H1 (cell line): ENCODE measurements around the gene CCDC171. TPM values are rescaled to one million over a fixed set of nuclear protein-coding genes. Genes with fewer than 3 reads are reported as not detected.

Experiments used
- CTCF ChIA-PET: fragments of 300-600 bp; sonication (Branson Sonifier 250); formaldehyde crosslinking; loops from one replicate; lab custom pipeline; 2021; ENCODE audit not compliant: partially characterized antibody; lab: Charles Lee
- POLR2A ChIA-PET: fragments of 300-600 bp; sonication (Branson Sonifier 250); formaldehyde crosslinking; loops from one replicate; lab custom pipeline; 2021; ENCODE audit warnings: inconsistent platforms; ENCODE audit not compliant: partially characterized antibody; lab: Charles Lee
- DNase-seq, 2 experiments: peaks; one replicate each; pipeline versions ENCODE4 v3.0.0 to v3.0.0-alpha.2; 2010 to 2022; ENCODE audit warnings: low spot score in 2 of 2, low read depth in 1 of 2, mixed read lengths in 1 of 2
- FAIRE-seq: peaks from 2 replicates; lab custom pipeline; 2011; peaks lifted over from hg19 to GRCh38; lab: Jason Lieb, UNC
- H2AFZ ChIP-seq: 2 replicates; pipeline ENCODE4 v1.8.1; 2012; ENCODE audit warnings: low read length, inconsistent platforms
- H2AK5ac ChIP-seq: 2 replicates; pipeline ENCODE4 v1.6.1; 2013; ENCODE audit warnings: low read depth, low read length
- H2BK120ac ChIP-seq: replicated peaks from 2 replicates; pipeline ENCODE3; 2013; ENCODE audit warnings: low read depth, low read length, inconsistent platforms
- H2BK12ac ChIP-seq: 2 replicates; pipeline ENCODE4 v1.6.1; 2013; ENCODE audit warnings: low read depth, low read length
- H2BK15ac ChIP-seq: 2 replicates; pipeline ENCODE4 v1.6.1; 2013; ENCODE audit warnings: low read length
- H2BK20ac ChIP-seq: 2 replicates; pipeline ENCODE4 v1.6.1; 2013; ENCODE audit warnings: low read length
- H2BK5ac ChIP-seq: 2 replicates; pipeline ENCODE4 v1.6.1; 2013; ENCODE audit warnings: low read depth, low read length
- H3K14ac ChIP-seq: 2 replicates; pipeline ENCODE4 v1.6.1; 2013; ENCODE audit warnings: inconsistent platforms; ENCODE audit not compliant: insufficient read length
- H3K18ac ChIP-seq: 2 replicates; pipeline ENCODE4 v1.6.1; 2013; ENCODE audit warnings: low read length; ENCODE audit errors: extremely low read depth
- H3K23ac ChIP-seq: 2 replicates; pipeline ENCODE4 v1.6.1; 2013; ENCODE audit warnings: inconsistent platforms; ENCODE audit not compliant: insufficient read length
- H3K23me2 ChIP-seq: 2 replicates; pipeline ENCODE4 v1.6.1; 2013; ENCODE audit warnings: low read depth, low read length
- H3K27ac ChIP-seq: 2 replicates; pipeline ENCODE4 v1.6.1; 2011; ENCODE audit warnings: low read depth, low read length, inconsistent platforms
- H3K27me3 ChIP-seq, 4 experiments: replicated peaks in 1 of 4; 1 replicate in 1 of 4; 2 replicates in 3 of 4; pipeline versions ENCODE4 v1.6.1 to v1.8.1; 2011 to 2013; ENCODE audit warnings: low read length in 3 of 4, mild to moderate bottlenecking in 3 of 4, inconsistent platforms in 2 of 4, mixed read lengths in 2 of 4, moderate library complexity in 1 of 4; ENCODE audit not compliant: control insufficient read depth in 3 of 4, insufficient read depth in 3 of 4; ENCODE audit errors: extremely low read depth in 1 of 4
- H3K36me3 ChIP-seq, 4 experiments: 2 replicates each; pipeline versions ENCODE4 v1.6.1 to v1.8.1; 2011 to 2013; ENCODE audit warnings: mild to moderate bottlenecking in 4 of 4, low read length in 3 of 4, moderate library complexity in 2 of 4, control low read depth in 1 of 4, inconsistent platforms in 1 of 4; ENCODE audit not compliant: insufficient read depth in 4 of 4, control insufficient read depth in 2 of 4
- H3K4ac ChIP-seq: replicated peaks from 2 replicates; pipeline ENCODE3; 2013; ENCODE audit warnings: low read length, low read depth, mixed read lengths, inconsistent platforms; ENCODE audit not compliant: insufficient read length
- H3K4me1 ChIP-seq, 4 experiments: replicated peaks in 1 of 4; 1 replicate in 1 of 4; 2 replicates in 3 of 4; pipeline versions ENCODE4 v1.6.1 to v1.8.1; 2011 to 2013; ENCODE audit warnings: low read length in 3 of 4, inconsistent platforms in 2 of 4, mixed read lengths in 1 of 4; ENCODE audit not compliant: insufficient read depth in 4 of 4, control insufficient read depth in 3 of 4
- H3K4me2 ChIP-seq, 2 experiments: 2 replicates each; pipeline versions ENCODE4 v1.6.1 to v1.8.1; 2011 to 2013; ENCODE audit warnings: low read depth in 2 of 2, low read length in 2 of 2, control low read depth in 1 of 2, inconsistent platforms in 1 of 2, mild to moderate bottlenecking in 1 of 2; ENCODE audit not compliant: insufficient read depth in 1 of 2
- H3K4me3 ChIP-seq, 4 experiments: fragments of 200-600, 300-600 bp in 1 of 4; sonication (generic), shearing (Covaris generic), sonication (Bioruptor Twin) in 1 of 4; 2 replicates each; pipeline versions ENCODE4 v1.5.1 to v1.8.1; 2011 to 2016; ENCODE audit warnings: low read length in 4 of 4, low read depth in 3 of 4, control low read depth in 2 of 4, inconsistent platforms in 2 of 4, mild to moderate bottlenecking in 2 of 4, mixed read lengths in 1 of 4, moderate library complexity in 1 of 4; ENCODE audit not compliant: insufficient read depth in 2 of 4; ENCODE audit errors: extremely low read depth in 1 of 4
- H3K56ac ChIP-seq: replicated peaks from 2 replicates; pipeline ENCODE3; 2013; ENCODE audit warnings: low read depth, mild to moderate bottlenecking, mixed read lengths, low read length, inconsistent platforms; ENCODE audit not compliant: insufficient read length
- H3K79me1 ChIP-seq: 2 replicates; pipeline ENCODE4 v1.6.1; 2013; ENCODE audit warnings: low read depth, low read length, control low read depth
- H3K79me2 ChIP-seq, 2 experiments: 2 replicates each; pipeline versions ENCODE4 v1.6.1 to v1.8.1; 2012 to 2013; ENCODE audit warnings: low read length in 2 of 2, mild to moderate bottlenecking in 2 of 2, inconsistent platforms in 1 of 2; ENCODE audit not compliant: insufficient read depth in 2 of 2, control insufficient read depth in 1 of 2
- H3K9ac ChIP-seq, 4 experiments: replicated peaks in 1 of 4; 1 replicate in 1 of 4; 2 replicates in 3 of 4; pipeline versions ENCODE4 v1.6.1 to v1.8.1; 2011 to 2013; ENCODE audit warnings: low read depth in 3 of 4, low read length in 3 of 4, control low read depth in 2 of 4, mild to moderate bottlenecking in 2 of 4, moderate library complexity in 2 of 4, inconsistent platforms in 1 of 4; ENCODE audit errors: extremely low read depth in 1 of 4
- H3K9me3 ChIP-seq, 2 experiments: 2 replicates each; pipeline versions ENCODE4 v1.6.1 to v1.8.1; 2012 to 2013; ENCODE audit warnings: mild to moderate bottlenecking in 2 of 2, moderate library complexity in 2 of 2, control low read depth in 1 of 2, inconsistent platforms in 1 of 2, low read depth in 1 of 2, low read length in 1 of 2, mixed read lengths in 1 of 2; ENCODE audit not compliant: insufficient read depth in 2 of 2
- H4K20me1 ChIP-seq, 2 experiments: replicated peaks in 1 of 2; 2 replicates each; pipeline versions ENCODE3 to v1.8.1; 2011 to 2013; ENCODE audit warnings: inconsistent platforms in 2 of 2, low read length in 2 of 2, mild to moderate bottlenecking in 1 of 2; ENCODE audit not compliant: insufficient read depth in 2 of 2, control insufficient read depth in 1 of 2
- H4K5ac ChIP-seq: 2 replicates; pipeline ENCODE4 v1.6.1; 2013; ENCODE audit warnings: low read length, low read depth, mixed read lengths, inconsistent platforms; ENCODE audit not compliant: insufficient read length
- H4K8ac ChIP-seq: 2 replicates; pipeline ENCODE4 v1.8.0; 2013; ENCODE audit warnings: mild to moderate bottlenecking, moderate library complexity, low read length, inconsistent platforms; ENCODE audit not compliant: insufficient read depth; ENCODE audit errors: extremely low read depth
- H4K91ac ChIP-seq: replicated peaks from 2 replicates; pipeline ENCODE3; 2013; ENCODE audit warnings: low read length, mixed read lengths, inconsistent platforms; ENCODE audit not compliant: insufficient read length
- HDAC2 ChIP-seq, 2 experiments: fragments of 300-600 bp in 1 of 2; sonication (generic) in 1 of 2; IDR thresholded peaks; 2 replicates each; pipeline ENCODE4 v1.6.1; 2011 to 2012; ENCODE audit warnings: low read depth in 2 of 2, low read length in 2 of 2, mild to moderate bottlenecking in 2 of 2, moderate library complexity in 2 of 2, borderline replicate concordance in 1 of 2, inconsistent platforms in 1 of 2
- SIRT6 ChIP-seq: IDR thresholded peaks from one replicate; pipeline ENCODE4 v1.7.1; 2012; ENCODE audit warnings: low read length, inconsistent platforms
- WGBS, 2 experiments: shearing (Covaris generic) in 1 of 2; methylation state at CpG; one replicate each; pipeline versions ENCODE4 v1.1.6 to v1.1.7; 2013 to 2015; ENCODE audit warnings: low lambda C conversion rate in 2 of 2, mixed read lengths in 2 of 2, inconsistent platforms in 1 of 2, low coverage in 1 of 2, missing lambda C conversion rate in 1 of 2; ENCODE audit not compliant: insufficient replicate concordance in 2 of 2, insufficient coverage in 1 of 2, insufficient read length in 1 of 2; ENCODE audit errors: extremely low coverage in 1 of 2, missing lambda C conversion rate in 1 of 2; 5-methylcytosine and 5-hydroxymethylcytosine counted together
- polyA plus RNA-seq, 7 experiments: library from polyadenylated mRNA; depleted of rRNA in 3 of 7; stranded (reverse) in 5 of 7; unstranded in 2 of 7; fragments of >200 nt in 5 of 7; fragments of 200-250 nt in 2 of 7; gene quantifications; 1 replicate in 5 of 7; 2 replicates in 1 of 7; 4 replicates in 1 of 7; pipeline versions ENCODE4 v1.2.1 to v1.2.3, GENCODE V29; 2011 to 2013; ENCODE audit warnings: missing spikeins in 2 of 7, mixed read lengths in 2 of 7
- total RNA-seq: library from RNA; stranded (reverse); fragmentation: NEBNext Ultra II Directional; extraction: Animal tissue kit (Norgen Biotek cat#: 25700); gene quantifications from 2 replicates; pipeline ENCODE4 v1.2.1, GENCODE V29; 2021

Gene CCDC171
- total and polyA plus RNA-seq, 2 of the 8 experiments (the other 6 are each of a cell fraction or from before 2014, with no cell fraction given): 0.83 to 2.3 TPM

- no peak for DNase-seq
- no peaks in the 10 kb centered on the region for H3K9me3 ChIP-seq
- no peak overlapping the region for H3K9ac ChIP-seq
- no peak for TF ChIP-seq HDAC2 (IDR thresholded peaks at IDR 0.05; ENCODE audit: borderline replicate concordance in 1 of 2, low read depth in 2 of 2, low read length in 2 of 2)
- TF ChIP-seq SIRT6: no peak
- H3K4me3 ChIP-seq: no peak overlapping the region
- H3K56ac ChIP-seq: no peak overlapping the region
- no peak overlapping the region for H2BK15ac ChIP-seq
- no peak overlapping the region for H4K5ac ChIP-seq
- no peak overlapping the region for H3K18ac ChIP-seq
- H2BK20ac ChIP-seq: no peak overlapping the region
- no peak for FAIRE-seq
- H3K23me2 ChIP-seq: no peaks in the 10 kb centered on the region
- 83% methylated on average over 2 of the region's 2 CpGs; no CpG with 5 or more reads in 1 of the 2 experiments for WGBS, 2 experiments
- H4K20me1 ChIP-seq: no peaks in the 10 kb centered on the region
- H3K36me3 ChIP-seq: no peaks in the 10 kb centered on the region
- no peaks in the 10 kb centered on the region for H3K27me3 ChIP-seq
- no peaks in the 10 kb centered on the region for H3K79me1 ChIP-seq
- H4K8ac ChIP-seq: no peak overlapping the region
- H2BK5ac ChIP-seq: no peak overlapping the region
- POLR2A ChIA-PET: no interaction called here
- H2BK120ac ChIP-seq: no peak overlapping the region
- no peak overlapping the region for H2AK5ac ChIP-seq
- no peak overlapping the region for H3K4ac ChIP-seq
- no peak overlapping the region for H2BK12ac ChIP-seq
- H3K23ac ChIP-seq: no peak overlapping the region
- H3K14ac ChIP-seq: no peak overlapping the region
- CTCF ChIA-PET: interaction anchor here (1.9 kb wide), 1 partner anchor 9 kb away, joined by 5 read pairs; no protein-coding TSS in a partner anchor
- H3K4me2 ChIP-seq: no peak overlapping the region
- no peaks in the 10 kb centered on the region for H3K79me2 ChIP-seq
- H3K4me1 ChIP-seq: no peaks in the 10 kb centered on the region; a peak in 1 of 7 replicates
- H2AFZ ChIP-seq: no peak overlapping the region
- no peak overlapping the region for H4K91ac ChIP-seq
- no peak overlapping the region for H3K27ac ChIP-seq
Measured at GRCh38 chr9:15761551-15761950, 208.7 kb downstream of the CCDC171 start.
